ENCODE data around the gene SLC25A1.

The SLC25A1 gene

DNA sequence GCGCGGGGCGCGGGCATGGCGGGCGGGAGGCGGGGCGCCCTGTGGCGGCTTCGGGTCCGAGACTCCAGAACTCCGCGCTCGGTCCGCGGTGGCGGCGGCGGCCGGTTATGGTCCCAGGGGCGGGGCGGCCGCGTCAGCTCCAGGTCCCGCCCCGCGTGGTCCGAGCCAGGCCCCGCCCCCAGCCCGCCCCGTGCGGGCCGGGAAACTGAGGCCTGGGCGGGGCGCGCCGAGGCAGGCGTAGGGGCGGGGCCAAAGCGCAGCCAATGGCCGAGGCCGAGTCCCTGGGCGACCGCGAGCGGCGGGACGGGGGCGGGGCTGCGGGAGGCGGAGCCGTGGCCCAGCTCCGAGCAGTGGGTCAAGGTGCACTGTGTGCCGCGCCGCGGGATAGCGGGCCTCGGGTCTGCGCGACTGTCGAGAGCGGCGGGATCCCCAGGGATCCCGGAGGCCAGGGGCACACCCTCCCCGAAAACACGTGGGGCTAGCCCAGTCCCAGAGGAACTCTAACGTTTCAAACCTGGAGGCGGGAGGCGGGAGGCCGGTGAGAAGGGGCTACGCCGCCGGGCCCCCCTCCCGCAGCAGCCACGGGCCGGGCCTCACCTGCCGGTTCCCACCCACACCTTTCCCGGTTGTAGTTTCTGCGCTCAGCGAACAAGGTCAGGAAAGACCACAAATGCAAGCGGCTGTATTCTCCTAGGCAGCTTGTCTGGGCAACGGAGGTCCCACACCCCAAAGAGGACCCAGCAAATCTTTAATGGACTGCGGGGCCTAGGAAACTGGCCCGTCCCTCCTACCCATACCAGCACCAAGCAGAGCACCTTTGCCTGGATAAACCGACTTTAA is at the start of gene SLC25A1:
SLC25A1 (minus strand) TSS at position 80 of the 840 bp plus-strand sequence; CDS start at position 17, 63 bp downstream.
- DNase-seq (ENCODE audit: low read depth in 2 of 2) = peak; percentile 38 to 71

GRCh38 chr22:19228179-19228578 is 49.6 kb upstream of the SLC25A1 start:
- no peak for DNase-seq (ENCODE audit: low read depth in 2 of 2)

DNA sequence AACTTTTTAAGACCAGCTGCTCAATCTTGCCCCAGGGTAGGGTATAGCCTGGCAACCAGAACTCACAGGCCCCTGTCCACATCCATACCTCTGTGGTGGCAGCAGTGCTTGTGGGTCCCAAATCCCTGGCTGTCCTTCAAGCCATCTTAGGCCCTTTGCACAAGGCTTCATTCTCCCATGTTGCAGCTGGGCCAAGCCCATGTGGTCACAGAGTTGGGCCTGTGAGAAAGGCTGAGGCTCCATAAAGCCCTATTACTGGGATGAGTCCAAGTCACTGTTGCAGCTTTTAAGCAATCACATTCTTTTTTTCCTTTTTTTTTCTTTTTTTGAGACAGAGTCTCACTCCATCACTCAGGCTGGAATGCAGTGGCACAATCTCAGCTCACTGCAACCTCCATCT is 47.9 kb upstream of the SLC25A1 start:
- no peak for DNase-seq (ENCODE audit: low read depth in 2 of 2)

- DNase-seq (ENCODE audit: low read depth in 2 of 2) = no peak
These were observed 47.0 kb upstream of the SLC25A1 start for GRCh38 chr22:19225560-19225959.

GRCh38 chr22:19224985-19225384 is 46.4 kb upstream of the SLC25A1 start:
- no peak for DNase-seq (ENCODE audit: low read depth in 2 of 2)

DNA sequence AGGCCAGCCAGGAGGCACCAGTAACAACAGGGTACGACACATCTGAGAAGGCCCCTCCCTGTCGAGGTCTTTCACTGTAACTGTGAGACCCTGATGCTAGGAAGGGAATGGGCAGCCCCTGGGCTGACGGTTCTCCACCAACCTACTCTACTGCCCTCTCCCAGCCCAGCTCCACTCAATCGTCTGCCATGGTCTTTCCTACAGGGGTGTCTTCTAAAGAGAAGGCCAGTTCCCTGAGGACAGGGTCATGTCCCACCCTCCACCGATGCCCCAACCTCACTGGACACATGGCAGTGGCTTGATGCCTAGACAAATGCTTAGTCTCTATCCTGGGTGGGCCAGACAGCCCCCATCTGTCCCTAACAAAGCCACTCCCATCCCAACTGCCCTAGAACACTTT is 46.0 kb upstream of the SLC25A1 start:
- no peak for DNase-seq (ENCODE audit: low read depth in 2 of 2)

DNA sequence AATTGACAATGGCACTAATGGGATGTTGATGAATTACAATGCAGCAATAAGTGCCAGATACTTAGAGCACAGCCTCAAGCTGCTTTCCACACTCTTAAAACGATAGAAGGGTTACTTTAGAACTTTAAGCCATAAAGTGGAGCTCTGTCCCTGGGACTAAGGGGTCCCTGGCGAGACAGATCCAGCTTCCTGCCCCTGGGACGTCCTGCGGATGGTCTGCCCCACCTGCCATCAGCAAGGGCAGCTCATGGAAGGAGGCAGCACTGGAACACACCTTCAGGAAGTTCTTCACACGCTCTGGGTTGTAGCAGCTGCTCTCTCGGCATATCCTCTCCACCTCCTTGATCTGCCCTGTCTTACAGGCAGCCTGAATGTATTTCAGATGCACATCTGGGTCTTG is 45.1 kb upstream of the SLC25A1 start:
- DNase-seq (ENCODE audit: low read depth in 2 of 2) = no peak

GRCh38 chr22:19223110-19223509 is 44.6 kb upstream of the SLC25A1 start:
- DNase-seq (ENCODE audit: low read depth in 2 of 2) = no peak

DNA sequence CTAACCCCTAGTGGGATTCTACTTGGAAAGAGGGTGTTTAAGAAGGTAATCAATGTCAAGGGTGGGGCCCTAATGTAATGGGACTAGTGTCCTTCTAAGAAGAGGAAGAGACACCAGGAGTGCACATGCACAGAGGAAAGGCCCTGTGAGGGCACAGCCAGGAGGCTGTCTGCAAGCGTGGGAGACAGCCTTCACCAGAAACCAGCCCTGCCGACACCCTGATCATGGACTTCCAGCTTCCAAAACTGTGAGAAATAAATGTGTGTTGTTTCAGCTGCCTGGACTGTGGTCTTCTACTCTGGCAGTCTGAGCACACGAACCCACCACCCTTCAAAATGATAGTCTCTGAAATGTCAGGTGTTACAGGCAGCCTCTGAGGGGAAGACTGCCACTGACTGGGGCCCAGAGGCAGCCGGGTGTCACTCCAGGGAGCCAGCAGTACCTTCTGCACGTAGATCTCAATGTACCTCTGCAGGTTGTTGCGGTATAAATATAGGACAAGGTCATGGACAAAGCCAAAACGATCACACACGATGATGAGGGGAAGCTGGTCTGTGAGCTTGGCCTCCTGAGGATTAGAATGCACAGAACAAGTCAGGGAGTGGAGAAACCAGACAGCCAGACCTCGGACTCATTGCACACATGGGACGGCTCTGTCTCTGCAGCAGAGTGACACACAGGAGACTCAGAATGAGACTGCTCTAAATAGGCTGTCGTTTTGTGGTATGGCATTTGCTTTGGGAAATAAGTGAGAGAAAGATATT is 43.9 kb upstream of the SLC25A1 start:
- no peak for DNase-seq (ENCODE audit: low read depth in 2 of 2)

GRCh38 chr22:19220867-19221266 is 42.3 kb upstream of the SLC25A1 start:
- no peak for DNase-seq (ENCODE audit: low read depth in 2 of 2)

DNA sequence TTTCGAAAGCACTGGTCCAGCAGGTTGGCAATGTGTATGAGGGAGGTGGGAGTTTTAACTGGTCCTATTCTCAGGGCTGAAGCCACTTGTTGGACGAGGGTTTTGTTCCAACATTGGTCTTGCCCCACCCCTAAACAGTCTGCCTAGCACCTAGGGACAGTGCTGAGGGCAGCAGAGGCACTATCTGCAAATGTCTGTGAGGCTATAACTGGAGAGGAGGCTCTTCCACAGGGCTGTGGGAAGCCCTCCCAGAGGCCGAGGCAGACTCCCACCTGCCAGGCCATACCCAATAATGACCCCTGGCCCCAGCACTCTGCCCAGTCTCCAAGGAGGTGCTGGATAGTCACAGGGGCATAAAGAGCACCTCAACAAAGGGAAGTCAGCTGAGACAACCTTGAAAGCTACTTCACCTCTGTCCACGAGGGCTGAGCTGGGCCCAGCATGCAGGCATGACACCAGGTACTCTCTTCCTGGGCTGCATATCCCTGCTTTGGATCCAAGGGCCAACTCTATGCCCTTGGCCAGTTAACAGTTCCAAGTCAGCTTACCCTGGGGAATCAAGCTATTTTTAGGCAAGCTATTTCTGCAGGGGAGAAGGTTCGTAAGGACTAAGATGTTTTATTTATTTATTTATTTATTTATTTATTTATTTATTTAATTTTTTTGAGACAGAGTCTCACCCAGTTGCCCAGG is 40.2 kb upstream of the SLC25A1 start:
- DNase-seq (ENCODE audit: low read depth in 2 of 2) = no peak

GRCh38 chr22:19216579-19216978 is 38.0 kb upstream of the SLC25A1 start:
- DNase-seq (ENCODE audit: low read depth in 2 of 2) = no peak

- DNase-seq (ENCODE audit: low read depth in 2 of 2) = no peak
These were observed 36.8 kb upstream of the SLC25A1 start for GRCh38 chr22:19215360-19215759.

DNA sequence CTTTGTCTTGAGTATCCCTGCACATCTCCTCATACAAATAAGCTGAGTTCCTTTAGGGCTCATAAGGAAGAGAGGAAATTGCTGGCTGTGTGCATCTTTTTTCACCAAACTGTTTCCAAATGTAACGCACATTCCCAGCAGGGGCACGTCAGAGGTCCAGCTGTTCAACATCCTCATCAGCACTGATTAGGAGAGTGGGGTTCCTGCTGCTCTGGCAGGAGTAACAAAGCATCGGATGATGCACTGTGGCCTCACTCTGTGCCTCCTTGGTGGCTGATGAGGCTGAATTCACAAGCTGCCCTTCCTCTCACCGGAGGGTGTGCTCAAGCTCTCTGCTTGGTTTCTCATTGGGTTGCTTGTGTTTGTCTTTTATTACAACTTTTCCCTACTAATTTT is 35.5 kb upstream of the SLC25A1 start:
- DNase-seq (ENCODE audit: low read depth in 2 of 2) = no peak

DNA sequence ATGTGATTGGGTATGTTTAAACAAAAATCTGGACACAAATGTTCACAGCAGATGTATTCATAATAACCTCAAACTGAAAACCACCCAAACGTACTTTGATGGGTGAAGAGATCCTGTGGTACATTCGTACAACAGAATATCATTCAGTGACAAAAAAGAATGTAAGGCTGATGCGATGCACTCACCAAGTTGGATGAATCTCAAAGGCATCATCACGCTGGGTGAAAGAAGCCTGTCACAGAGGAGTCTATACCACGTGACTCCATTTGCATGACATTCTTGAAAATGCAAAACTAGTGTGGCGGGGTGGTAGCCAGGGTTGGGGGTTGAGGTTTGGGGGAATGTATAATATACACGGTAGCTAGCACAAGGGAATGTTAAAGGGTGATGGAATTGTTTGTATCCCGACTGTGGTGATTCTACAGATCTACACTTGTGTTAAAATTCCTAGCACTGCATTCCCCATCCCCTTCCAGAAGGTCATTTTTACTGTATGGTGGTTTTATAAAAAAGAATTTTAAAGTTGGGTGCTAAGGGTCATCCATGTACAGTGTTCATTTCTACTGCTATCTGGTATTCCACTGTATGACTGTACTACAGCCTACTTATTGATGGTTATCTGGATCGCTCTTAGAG is 35.0 kb upstream of the SLC25A1 start:
- DNase-seq (ENCODE audit: low read depth in 2 of 2) = no peak

DNA sequence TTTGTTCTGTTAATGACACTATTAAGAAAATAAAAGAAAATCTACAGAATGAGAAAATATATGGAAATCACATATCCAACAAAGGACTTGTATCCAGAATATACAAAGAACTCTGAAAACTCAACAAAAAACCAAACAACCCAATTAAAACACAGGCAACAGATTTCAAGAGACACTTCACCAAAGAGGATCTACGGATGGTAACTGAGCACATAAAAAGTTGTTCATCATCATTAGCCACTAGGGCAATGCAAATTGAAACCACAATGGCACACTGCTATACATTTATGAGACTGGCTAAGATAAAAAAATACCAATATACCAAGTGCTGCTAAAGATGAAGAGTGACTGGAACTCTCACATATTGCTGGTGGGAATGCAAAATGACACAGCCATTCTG is 34.5 kb upstream of the SLC25A1 start:
- DNase-seq (ENCODE audit: low read depth in 2 of 2) = no peak

GRCh38 chr22:19212302-19212870 is 33.9 kb upstream of the SLC25A1 start:
- no peak for DNase-seq (ENCODE audit: low read depth in 2 of 2)

GRCh38 chr22:19210188-19210587 is 31.7 kb upstream of the SLC25A1 start:
- DNase-seq (ENCODE audit: low read depth in 2 of 2) = no peak

DNA sequence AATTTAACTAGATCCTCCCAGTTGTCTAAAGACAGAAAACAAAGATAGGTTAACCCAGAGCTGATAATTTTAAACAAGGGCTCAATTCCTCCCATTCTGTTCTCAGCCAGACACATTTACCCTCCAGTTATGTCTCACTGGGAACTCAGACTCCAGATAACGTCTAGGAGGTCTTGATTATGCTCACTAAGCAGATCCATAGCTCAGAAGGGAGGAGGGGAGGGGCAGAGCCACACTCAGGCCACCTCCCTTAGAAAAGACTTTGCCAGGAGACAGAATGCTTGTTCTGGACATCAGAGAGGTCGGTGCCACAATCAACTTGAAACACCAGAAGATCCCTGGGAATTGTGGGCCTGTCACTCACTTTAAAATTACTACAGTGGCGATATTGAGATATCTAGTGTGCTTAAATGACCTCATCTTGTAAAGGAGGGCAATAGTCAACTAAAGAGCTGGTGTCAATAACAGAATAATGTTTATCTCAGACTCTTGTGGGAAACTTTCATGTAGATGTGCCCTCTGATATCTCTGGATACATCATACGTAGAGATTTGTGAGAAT is 29.8 kb upstream of the SLC25A1 start:
- no peak for DNase-seq (ENCODE audit: low read depth in 2 of 2)

DNA sequence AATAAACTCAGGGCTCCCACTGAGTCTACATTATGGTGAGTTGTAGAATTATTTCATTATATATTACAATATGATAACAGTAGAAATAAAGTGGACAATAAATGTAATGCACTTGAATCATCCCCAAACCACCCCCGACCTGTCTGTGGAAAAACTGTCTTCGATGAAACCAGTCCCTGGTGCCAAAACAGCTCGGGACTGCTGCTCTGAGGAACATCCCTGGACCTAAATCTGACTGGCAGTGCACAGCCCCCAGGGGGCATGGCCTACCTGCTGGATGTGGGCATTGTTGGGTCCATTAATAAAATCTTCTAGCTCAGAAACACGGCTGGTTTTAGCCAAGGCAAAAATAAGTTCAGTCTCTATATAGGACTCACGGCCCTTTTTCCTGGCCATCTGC is 29.3 kb upstream of the SLC25A1 start:
- no peak for DNase-seq (ENCODE audit: low read depth in 2 of 2)

DNA sequence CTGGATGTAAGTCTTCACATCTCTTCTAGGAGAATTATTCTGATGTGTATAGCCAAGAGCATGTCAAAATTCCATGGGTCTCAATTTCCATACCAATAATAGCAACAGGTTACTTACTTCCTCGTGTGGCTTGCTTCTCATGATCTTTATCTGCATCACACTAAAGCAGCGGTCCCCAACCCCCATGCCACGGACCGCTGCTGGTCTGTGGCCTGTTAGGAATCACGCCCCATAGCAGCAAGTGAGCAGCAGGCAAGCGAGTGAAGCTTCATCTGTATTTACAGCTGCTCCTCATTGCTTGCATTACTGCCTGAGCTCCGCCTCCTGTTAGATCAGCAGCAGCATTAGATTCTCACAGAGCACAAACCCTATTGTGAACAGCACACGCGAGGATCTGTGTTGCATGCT is 28.9 kb upstream of the SLC25A1 start:
- DNase-seq (ENCODE audit: low read depth in 2 of 2) = no peak

All from stimulated activated CD4-positive, alpha-beta T cell treated with anti-CD3 and anti-CD28 coated beads, Interleukin-1b, Interleukin-23, amount 100 ng/mL, for 1 hour (primary cell).